Embryonic facial prominence (tissue), 1 donor: ENCODE measurements around the gene ROPN1.
"Not testable (repeated sequence)": the region's sequence is repeated elsewhere in the genome, so short reads cannot be mapped to it uniquely, and the experiment has no call there.

Experiments
- DNase-seq: peaks from one replicate; pipeline ENCODE4 v3.0.0-alpha.2; 2016; ENCODE audit errors: extremely low spot score

ROPN1 gene

DNA sequence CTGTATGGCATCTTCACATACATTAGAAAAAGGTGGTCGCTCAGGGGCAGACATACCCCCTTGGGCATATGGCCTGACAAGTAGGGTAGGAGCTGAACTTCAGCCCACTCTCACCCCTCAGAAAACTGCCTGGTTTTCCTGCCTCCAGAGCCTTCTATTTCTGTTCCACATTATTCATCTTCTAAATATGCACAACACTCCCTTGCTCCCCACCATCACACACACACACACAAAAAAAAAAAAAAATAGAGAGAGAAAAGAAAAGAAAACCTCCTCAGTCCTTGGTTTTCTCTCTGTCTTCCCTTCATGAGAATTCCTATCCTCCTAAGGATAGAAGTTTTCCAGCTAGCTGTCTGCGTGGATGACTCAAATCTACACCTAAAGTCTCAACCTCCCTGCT is 5.6 kb upstream of the ROPN1 start:
- DNase-seq, result no peak

DNA sequence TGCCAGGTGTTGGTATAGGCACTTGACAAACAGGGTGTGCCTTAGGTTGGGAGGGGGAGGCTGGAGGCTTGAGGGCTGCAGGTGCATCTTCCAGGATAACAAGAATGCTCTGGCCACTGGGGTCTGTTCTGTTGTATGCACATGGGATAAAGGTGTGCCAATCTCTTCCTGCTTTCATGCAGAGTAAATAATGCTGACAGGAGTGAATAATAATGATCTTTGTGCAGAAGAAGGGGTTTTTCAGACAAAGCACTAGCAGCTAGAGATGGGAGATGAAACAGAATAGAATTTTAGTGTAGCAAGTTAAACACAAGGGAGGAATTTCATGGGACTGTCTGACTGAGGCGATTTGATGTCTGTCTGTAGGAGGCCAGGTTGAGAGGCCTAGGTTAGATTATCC is 1.9 kb upstream of the ROPN1 start:
- DNase-seq, result no peak

DNA sequence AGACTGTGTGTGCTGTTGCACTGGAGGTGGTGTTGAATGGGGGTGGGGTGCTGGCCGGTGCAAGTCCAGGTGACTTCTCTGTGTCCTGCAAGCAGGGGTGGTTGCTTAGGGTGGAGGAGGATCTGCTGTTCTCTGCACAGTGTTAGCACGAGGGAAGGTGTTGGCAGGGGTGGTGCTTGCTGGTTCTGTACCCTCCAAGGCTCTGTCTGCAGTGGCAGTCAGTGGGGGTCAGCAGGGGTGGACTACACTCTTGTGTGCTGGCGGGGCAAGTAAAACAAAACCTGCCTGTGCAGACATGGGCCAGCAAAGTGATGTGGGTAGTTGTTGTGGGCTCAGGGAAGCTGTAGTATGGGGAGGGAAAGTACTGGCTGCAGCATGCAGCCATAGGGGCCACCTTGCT is 5.5 kb downstream of the ROPN1 start:
- DNase-seq, result no peak

DNA sequence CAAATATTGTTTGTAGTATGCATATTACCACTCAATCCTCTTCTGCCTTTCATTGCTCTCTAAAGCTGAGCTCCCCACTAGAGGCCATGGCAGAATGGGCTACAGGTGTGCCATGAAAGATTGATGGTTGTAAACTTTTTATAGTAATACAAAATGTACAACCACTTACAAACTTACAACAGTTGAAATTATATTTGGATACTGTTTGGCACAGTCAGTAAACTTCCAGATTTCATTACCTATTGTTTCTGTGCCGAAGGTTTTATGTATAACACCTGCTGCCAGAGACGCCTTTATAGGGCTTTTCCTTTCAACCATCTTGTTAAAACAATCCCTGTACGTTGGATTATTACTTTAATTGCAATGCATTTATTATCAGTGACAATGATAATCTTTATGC is 7.0 kb downstream of the ROPN1 start:
- DNase-seq, result no peak

DNA sequence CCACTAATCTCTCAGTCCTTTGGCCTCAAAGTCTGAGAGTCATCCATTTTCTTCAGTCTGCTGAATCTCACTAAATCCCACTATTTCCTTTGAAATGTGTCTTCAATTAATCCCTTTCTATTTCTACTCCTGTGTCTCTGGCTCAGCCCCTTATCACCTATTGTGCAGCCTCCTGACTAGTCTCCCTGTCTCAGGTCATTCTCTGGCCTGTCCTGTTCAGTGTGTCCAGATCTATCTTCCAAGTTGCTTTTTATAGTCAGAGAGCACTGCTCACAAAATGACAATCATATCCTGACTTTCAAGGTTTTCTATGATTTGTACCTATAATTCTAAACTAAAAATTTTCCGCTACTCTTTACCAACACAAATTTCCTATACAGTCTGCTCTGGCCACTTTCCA is 7.6 kb downstream of the ROPN1 start:
- DNase-seq, result no peak

DNA sequence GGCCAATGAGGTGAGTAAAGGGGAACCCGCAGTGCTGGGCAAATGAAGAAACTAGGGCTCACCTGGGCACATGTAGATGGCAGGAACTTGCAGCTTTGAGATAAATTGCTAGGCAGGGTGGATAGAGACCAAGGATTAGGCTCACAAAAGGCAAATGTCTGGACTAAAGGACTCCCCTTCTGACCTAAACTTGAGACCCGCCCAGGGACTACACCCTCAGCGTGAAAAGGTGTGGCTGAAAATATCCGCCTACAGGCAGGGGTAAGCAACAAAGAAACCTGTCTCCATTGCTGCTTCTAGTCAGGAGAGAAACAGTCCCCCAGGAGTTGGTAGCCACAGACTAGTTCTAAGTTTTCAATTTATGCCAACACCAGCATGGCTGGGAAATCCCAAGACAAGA is 10.6 kb downstream of the ROPN1 start:
- not testable (repeated sequence) for DNase-seq

DNA sequence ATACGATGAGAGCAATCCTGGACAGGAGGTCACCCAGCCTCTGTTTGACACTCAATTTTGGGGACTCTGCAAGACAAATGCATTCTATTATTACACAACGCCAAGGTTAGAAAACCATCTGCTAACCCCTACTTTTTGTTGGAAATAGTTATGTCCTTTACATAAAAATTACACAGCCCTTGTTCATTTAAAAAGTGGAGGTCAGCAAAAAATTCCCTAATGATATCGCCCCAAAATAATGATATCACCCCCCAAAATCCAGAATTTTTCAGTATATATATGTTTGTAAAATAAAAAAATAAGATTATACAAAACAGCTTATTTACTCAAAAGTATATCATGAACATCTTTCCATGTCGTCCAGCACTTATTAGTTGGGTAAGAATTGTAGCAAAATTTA is 11.4 kb downstream of the ROPN1 start:
- no peak for DNase-seq

DNA sequence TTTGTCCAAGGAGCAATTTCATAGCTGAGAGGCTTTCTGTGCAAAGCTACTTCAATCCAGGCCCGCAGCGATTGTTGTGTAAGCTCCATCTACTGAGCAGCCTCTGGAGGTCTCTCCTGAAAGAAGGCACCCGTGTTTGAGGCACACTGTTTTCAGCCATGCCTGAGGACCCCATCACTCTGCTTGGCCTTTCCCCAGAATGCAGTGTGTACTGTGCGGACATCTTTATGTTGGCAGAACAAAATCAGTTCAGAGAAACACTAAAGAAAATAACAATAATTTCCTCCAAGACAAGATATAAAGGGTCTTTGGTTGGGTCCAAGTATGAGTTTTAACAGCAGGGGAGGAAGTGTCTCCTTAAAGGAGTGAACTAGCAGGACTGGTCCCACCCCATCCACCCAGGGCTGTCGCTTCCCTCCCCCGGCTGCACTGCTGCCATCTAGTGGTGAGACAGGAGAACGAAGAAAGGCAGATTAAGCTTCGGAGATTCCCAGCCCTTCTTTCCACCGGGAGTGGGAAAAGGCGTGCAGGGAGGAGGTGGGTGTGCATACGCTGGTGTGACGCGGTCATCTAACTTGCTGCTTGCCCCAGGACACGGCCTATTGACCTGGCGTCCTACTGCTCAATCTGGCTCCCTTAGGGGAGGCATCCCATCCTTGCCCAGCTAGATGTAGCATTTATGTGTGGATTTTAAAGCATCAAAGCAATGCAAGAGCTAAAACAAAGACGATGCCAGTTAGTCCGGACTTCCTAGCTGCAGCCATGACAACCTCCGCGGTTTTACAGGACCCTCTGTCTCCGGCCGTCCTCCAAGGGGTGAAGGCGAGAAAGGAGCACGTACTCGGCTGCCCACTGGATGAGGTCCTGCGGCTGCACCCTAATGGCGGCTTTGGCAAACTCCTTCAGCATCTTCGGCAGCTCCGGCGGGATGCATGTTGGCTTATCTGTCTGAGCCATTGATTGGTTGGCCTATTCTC is 12.1 kb downstream of the ROPN1 start:
- peak; percentile 35 for DNase-seq

DNA sequence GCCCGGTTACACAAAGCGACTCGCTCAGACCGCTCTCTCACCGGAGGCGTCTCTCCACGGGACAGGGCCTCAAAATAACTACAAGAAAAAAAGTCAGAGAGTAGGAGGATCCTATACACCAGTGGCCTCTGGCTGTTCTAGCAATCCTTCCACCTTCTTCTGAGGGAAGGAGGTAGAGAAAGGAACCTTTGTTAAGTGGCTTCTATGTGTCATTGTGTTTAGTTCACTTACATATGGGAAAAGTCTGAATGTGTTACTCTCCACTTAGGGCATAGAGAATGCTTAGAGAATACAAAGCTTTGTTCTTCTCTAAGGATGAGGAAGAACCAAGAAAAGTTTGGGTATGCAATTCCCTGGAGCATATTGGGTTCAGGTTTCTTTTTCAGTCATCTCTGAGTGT is 15.0 kb downstream of the ROPN1 start:
- DNase-seq, result not testable (repeated sequence)

DNA sequence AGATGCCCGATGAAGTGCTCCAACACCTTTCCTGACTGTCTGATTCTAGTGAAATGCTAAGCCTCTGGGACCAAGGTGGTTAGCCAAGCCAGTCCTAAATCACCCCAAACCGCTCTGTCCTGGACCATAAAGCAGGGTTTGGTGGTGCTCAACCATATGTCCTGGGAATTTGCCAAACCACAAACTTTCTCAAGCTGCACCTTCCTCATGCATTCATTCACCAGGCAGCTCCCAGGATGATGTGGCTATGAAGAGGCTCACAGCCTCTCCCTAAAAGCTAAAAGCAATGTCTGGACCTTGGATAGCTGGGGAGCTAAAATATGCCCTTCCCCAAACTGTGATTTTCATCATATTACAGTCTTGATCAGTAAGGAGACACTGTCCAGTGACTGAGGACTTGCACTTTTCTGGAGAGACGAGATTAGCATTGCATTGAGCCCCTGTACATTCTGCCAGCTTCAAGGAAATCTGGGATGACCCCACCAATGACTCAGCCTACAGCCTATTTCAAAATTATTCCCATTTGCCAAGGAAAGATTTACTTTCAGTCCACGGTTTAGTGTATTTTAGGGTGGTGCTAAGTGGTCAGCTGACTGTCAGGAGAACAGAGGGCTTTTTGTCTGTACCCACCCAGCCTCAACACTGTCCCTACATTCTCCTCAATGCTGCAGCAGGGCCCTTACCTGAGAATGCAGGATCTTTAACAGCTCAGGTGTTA is 15.6 kb downstream of the ROPN1 start:
- not testable (repeated sequence) for DNase-seq

DNA sequence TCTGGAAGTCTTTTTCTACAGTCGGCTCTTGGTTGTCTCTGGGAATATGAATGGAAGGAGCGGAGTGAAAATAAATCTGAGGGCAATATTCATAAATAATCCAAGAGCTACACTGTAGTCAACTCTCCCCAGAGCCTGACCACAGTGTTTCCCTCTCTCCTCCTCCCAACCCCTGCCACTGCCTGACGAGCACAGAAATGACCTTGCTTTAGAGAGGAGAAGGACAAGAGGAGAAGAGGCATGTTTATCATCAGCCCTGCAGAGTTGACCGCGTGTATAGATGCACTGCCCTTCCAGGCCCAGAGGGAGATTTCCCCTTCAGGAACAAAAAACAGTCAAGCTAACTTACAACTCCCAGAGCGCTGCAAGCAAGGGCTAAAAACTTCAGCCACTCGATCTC is 16.9 kb downstream of the ROPN1 start:
- DNase-seq, result not testable (repeated sequence)

DNA sequence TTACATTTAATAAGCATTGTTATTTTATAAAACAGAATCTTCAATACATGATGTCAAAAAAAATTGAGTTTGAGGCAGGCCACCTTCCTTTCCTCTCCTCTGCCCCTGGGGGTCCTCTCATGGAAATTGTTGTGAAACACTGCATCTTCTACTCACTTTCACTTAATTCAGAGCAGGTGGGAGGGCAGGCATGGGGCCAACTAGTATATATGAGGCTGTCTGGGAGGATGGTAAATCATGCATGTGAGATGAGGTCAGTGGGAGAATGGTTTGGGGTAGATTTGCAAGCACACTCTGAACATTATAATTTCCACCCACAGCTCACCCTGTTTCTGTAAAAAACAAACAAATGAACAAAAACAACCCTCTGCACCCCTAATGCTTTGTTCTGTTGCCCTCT is 20.5 kb downstream of the ROPN1 start:
- peak; percentile 62 for DNase-seq

DNA sequence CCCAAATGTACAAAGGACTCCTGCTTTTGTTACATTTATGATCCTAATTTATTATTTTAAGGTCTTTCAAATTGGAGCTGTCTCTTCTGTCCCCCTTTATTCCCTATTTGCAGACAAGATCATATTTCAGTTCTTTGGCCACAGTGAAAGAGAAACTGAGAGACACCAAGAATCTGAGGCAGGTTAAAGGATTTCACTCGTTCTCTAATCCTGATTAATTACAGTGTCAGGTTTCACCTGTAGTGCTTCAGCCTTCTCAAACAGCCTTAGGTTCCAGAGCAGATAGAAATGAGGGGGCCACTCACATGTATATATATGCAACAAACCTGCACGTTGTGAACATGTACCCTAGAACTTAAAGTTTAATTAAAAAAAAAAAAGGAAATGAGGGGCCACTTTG is 24.7 kb downstream of the ROPN1 start:
- DNase-seq, result not testable (repeated sequence)

DNA sequence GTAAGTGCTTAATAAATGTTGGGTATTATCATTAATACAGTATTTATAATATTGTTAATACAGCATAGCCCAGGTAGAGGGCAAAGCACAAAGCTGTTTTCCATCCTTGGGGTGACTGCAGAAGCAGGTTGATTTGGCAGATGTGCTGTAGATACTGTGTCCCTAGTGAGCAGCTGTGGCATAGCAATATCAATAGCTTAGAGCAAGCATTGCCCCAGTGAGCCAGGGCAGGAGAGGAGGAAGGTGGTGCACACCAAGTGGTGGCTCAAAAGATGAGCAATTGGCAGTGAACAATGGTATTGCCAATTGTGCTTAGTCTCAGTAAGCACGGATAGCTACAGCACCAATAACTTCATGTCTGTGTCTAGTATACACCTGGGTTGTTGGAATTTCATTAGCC is 25.1 kb downstream of the ROPN1 start:
- not testable (repeated sequence) for DNase-seq

DNA sequence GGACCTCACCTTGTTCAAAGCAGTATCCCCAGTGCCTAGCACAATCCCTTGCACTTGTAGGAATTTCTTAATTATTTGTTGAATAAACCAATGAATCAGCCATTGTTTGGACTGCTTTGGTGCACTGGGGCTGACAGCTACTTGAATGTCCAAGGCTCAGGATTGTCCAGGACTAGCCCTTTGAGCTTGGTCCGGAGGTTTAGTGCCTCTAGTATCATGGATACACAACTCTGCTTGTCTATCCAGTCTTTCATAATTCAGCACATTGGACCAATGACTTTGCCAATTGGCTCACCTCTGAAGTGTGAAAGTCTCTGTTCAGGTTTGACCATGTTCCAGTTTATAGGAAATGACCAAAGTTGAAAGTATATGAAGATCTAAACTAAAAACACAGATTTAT is 27.1 kb downstream of the ROPN1 start:
- not testable (repeated sequence) for DNase-seq

DNA sequence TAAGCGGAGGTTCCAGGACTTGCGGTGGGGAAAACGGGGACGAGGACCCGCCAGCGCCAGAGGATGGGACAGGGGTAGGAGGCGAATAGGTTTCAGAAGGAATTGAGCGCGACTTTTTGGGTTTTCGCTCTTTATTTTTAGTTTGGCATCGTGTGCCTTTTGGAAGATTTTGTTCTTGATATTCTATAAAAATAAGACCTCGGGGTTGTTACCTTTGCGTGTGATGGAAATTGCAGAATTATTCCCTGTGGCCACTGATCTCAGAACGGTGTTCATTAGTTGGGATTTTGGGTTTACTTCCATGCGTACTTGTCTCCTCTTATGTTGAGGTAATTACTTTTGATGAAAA is 30.4 kb downstream of the ROPN1 start:
- no peak for DNase-seq

DNA sequence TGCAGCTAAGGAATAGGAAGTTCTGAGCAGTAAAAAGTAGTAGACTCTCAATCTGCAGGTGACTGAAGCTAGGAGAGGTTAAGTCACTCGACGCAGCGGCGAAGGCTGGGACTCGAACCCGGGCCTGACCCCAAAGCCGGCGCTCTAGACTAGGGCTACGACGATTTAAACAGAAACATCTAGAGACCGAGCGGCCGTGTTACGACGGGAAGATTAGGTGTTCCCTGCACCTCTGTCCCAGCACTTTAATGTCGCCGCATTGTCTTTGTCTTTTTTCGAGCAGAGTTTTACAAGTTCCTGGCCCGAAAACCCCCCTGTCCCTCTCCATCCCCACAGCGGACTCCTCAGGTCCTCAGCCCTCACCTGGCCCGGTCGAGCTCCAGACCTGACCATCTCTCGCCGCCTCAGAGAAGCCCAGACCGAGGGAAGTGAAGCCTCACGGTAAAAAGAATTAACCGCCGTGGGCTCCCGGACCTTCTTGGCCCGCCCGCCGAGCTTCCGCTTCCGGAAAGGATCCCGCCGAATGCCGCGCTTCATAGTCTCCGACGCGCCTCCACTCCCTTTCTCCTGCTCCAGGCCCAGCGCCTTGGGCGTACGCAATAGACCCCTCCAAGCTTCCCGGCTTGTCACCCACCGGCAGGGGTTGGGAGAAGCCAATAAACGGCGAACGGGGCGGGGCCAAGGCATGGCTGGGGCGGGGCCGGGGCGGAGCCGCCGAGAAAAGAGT is 31.0 kb downstream of the ROPN1 start, which contains the start of gene CCDC14:
Gene CCDC14 (minus strand): TSS at position 449 of the 727 bp plus-strand sequence. CDS start 56 bp downstream, at position 393.
- DNase-seq, result peak; percentile 95

DNA sequence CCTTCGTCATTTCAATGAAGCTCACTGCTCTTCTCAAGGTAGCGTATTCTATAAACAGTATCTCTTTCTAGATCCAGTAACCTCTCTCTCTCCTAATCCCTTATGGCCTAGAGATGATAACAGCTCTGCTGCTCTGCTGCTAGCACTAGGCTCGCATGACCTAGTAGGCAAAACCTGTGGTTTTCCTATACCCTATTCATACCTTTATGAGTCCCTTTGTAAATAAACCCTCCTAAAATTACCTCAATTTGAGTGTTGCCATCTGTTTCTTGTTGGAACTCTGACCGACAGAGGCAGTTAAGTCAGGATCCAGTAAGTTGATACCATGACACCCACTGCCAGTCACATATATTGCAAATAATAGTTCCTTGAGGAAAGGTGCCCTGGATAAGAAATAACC is 38.2 kb downstream of the ROPN1 start:
- no peak for DNase-seq

DNA sequence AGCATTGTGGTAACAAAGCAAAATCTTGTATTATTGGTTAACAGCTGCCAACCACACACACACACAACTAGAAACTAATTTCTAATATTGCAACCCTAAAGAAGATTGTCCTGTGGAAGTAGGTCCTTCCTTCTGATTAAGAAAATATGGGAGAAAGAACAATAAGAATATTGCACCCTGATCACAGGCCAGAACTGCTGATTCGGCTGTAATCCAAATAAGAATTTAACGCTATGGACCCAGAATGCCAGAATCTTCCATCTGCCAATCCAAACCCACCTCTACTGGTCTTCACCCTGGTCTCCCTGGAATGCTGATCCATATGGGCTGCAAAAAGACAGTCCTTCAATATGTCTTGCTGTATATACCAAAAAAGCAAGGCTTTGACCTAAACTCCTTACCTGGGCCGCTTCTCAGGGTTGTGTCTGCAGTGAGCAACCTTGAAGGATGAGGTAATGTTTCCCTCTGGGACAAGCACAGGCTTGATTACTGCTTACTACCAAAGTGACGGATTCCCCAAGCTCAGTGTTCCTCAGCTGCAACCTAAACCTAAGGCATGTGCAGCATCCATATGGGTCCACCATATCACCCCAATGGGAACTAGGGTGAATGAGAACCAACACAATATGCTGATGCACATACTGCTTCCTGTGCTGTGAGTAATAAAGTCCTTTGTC is 38.9 kb downstream of the ROPN1 start:
- no peak for DNase-seq

DNA sequence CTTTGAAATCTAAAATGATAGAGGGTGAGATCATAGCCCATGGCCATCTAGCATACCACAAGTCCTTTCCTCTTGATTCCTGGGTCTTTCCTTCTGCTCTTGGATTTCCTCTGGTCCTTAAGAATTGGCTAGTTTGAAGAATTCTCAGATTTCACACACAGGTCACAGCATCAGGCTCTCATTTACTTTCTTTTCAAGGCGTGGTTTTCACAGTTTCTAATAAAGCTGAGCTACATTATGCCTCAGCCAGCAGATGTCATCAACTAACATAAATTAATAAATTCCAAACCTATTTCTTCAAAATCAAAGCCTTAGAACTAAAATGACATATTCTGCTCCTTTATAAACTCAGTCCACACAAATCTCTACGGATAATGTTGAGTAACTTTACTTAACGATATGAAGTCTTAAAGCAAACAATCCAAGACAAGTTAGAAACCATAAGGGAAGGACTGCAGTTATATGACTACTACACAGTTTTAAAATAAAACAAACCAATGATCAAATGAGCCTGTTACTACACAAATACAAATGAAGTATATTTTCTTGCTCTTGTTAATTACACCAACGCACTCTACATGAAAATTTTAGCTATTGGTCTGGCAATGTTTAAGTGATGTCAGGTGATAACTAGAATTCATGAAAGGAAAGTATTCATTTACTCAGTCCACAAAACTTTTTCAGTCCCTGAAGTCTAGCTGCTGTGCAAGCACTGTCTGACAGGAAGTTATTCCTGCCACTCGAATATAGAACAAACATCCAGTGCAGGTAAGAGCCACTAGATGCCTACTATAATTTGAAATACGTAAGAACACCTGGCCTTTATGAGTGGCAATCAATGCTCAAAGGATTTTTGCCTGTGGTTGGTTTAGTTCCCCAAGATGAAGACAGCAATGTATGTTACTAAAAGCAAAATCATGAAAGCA is 40.1 kb downstream of the ROPN1 start:
- DNase-seq, result no peak

DNA sequence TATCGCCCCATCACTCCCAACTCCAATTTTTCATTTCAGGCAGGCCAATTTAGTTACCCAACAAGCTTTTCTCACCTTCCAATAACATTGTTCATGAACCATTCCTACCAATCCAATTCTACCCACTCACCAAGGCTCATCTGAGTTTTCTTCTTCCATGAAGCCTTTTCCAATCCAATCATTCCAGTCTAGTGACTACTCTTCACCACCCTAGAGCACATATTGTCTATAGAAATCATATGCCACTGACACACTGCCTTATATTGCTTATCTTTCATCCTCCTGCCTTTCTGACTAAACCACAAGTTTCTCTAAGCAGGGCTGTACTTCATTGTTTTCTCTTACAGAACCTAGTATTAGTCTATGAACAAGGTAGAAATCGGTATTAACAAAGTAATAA is 42.3 kb downstream of the ROPN1 start:
- DNase-seq, result no peak
